Activated CD4-positive, alpha-beta T cell treated with anti-CD3 and anti-CD28 coated beads, Interleukin-2, amount 10 ng/mL, durations not matched to agents 7 days and 5 days (primary cell): ENCODE results near the gene FAM222A. TPM values are rescaled to one million over a fixed set of nuclear protein-coding genes. Genes with fewer than 3 reads are reported as not detected.

ENCODE experiments used
- CTCF ChIA-PET: fragments of 350-600 bp; sonication (Branson Sonifier 250); formaldehyde crosslinking; loops from one replicate; lab custom pipeline; 2021; ENCODE audit warnings: antibody characterized with exemption; lab: Charles Lee
- POLR2A ChIA-PET: fragments of 350-600 bp; sonication (Branson Sonifier 250); formaldehyde crosslinking; loops from one replicate; lab custom pipeline; 2021; ENCODE audit warnings: antibody characterized with exemption; lab: Charles Lee
- DNase-seq: peaks from one replicate; pipeline ENCODE4 v3.0.0-alpha.2; 2020
- H3K27ac Mint-ChIP-seq: one replicate; pipeline ENCODE4 v1.8.0; 2021; ENCODE audit warnings: mild to moderate bottlenecking, moderate library complexity, mixed read lengths
- H3K27me3 Mint-ChIP-seq: one replicate; pipeline ENCODE4 v1.8.0; 2021; ENCODE audit warnings: mixed read lengths
- H3K36me3 Mint-ChIP-seq: one replicate; pipeline ENCODE4 v1.8.0; 2021; ENCODE audit warnings: low read depth, mixed read lengths
- H3K4me1 Mint-ChIP-seq: one replicate; pipeline ENCODE4 v1.8.0; 2021; ENCODE audit warnings: mixed read lengths
- H3K4me3 Mint-ChIP-seq: one replicate; pipeline ENCODE4 v1.8.0; 2021; ENCODE audit warnings: mild to moderate bottlenecking, moderate library complexity, mixed read lengths
- H3K9me3 Mint-ChIP-seq: one replicate; pipeline ENCODE4 v1.8.0; 2021; ENCODE audit warnings: mixed read lengths
- total RNA-seq, 2 experiments: library from RNA; stranded (reverse); gene quantifications; one replicate each; pipeline ENCODE4 v1.2.3, GENCODE V29; 2021

FAM222A gene
- total RNA-seq, 2 experiments from 2014 or later, result 0.52 to 0.73 TPM

DNA sequence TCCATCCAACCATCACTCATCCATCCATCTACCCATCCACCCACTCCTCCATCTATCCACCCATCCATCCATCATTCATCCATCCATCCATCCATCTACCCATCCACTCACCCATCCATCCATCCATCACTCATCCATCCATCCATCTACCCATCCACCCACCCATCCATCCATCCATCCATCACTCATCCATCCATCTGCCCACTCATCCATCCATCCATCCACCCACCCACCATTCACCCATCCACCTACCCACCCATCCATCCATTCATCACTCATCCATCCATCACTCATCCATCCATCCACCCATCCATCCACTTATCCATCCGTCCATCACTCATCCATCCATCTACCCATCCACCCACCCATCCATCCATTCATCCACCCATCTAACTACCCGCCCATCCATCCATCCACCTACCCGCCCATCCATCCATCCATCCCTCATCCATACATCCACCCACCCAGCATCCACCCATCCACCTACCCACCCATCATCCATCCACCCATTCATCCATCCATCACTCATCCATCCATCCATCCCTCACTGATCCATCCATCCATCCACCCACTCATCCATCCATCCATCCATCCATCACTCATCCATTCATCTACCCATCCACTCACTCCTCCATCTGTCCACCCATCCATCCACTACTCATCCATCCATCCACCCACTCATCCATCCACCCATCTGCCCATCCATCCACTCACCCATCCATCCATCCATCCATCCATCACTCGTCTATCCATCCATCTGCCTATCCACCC, 95.4 kb downstream of the FAM222A start:
- H3K36me3 Mint-ChIP-seq, result no peaks in the 10 kb centered on the region
- ChIA-PET POLR2A (no interaction called here), CTCF (no interaction called here)
- DNase-seq, result no peak
- H3K9me3 Mint-ChIP-seq, result no peaks in the 10 kb centered on the region
- no peaks in the 10 kb centered on the region for H3K4me1 Mint-ChIP-seq
- H3K4me3 Mint-ChIP-seq, result no peak overlapping the region
- no peaks in the 10 kb centered on the region for H3K27me3 Mint-ChIP-seq
- no peak overlapping the region for H3K27ac Mint-ChIP-seq

DNA sequence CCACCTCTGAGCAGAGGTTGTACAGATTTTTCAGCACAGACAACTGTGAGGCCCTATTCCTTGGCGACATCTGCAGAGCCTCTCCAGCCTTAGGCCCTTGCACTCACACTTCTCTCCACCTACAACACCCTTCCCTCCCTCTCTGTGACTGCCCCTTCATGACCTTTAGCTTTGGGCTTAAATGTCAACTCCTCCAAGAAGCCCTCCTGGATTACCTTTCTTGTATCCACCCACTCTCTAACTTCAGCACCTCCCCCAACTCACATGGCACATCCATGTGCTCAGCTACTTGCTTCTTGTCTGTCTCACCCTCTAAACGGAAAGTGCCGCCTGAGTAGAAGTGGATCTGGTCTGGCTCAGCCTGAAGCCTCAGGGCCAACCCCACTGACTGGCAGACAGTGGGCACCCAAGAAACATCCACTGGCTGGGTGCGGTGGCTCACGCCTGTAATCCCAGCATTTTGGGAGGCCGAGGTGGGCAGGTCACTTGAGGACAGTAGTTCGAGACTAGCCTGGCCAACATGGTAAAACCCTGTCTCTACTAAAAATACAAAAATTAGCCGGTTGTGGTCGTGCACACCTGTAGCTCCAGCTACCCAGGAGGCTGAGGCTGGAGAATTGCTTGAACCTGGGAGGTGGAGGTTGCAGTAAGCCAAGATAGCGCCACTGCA, 97.5 kb downstream of the FAM222A start:
- CTCF ChIA-PET, result interaction anchor here (1.0 kb wide), 1 partner anchor 19 kb away, joined by 3 read pairs; no protein-coding TSS in a partner anchor
- DNase-seq, result no peak
- no peak overlapping the region for H3K27ac Mint-ChIP-seq
- POLR2A ChIA-PET, result no interaction called here
- no peaks in the 10 kb centered on the region for H3K9me3 Mint-ChIP-seq
- no peaks in the 10 kb centered on the region for H3K27me3 Mint-ChIP-seq
- H3K4me3 Mint-ChIP-seq, result no peak overlapping the region
- no peaks in the 10 kb centered on the region for H3K4me1 Mint-ChIP-seq
- H3K36me3 Mint-ChIP-seq, result no peaks in the 10 kb centered on the region

DNA sequence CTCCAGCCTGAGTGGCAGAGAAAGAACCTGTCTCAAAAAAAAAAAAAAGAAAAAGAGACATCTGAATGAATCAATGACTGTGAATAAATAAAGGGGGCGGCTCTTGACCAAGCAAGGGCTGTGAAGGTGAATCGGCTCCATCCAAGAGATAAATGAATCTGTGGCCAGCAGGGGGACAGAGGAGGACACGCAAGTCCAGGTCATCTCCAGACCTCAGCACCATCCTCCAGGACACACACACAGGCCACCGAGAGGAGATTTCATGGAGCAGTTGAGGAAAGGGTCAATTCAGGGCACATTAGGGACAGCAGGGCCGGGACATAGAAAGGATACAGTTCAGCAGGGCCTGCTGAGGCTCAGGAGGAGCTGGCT, 98.0 kb downstream of the FAM222A start:
- no peaks in the 10 kb centered on the region for H3K27me3 Mint-ChIP-seq
- H3K9me3 Mint-ChIP-seq, result no peaks in the 10 kb centered on the region
- H3K4me1 Mint-ChIP-seq, result no peaks in the 10 kb centered on the region
- H3K36me3 Mint-ChIP-seq, result no peaks in the 10 kb centered on the region
- no peak overlapping the region for H3K27ac Mint-ChIP-seq
- no peak for DNase-seq
- H3K4me3 Mint-ChIP-seq, result no peak overlapping the region
- CTCF ChIA-PET, result interaction anchor here (1.0 kb wide), 1 partner anchor 18 kb away, joined by 3 read pairs; no protein-coding TSS in a partner anchor
- POLR2A ChIA-PET, result no interaction called here

DNA sequence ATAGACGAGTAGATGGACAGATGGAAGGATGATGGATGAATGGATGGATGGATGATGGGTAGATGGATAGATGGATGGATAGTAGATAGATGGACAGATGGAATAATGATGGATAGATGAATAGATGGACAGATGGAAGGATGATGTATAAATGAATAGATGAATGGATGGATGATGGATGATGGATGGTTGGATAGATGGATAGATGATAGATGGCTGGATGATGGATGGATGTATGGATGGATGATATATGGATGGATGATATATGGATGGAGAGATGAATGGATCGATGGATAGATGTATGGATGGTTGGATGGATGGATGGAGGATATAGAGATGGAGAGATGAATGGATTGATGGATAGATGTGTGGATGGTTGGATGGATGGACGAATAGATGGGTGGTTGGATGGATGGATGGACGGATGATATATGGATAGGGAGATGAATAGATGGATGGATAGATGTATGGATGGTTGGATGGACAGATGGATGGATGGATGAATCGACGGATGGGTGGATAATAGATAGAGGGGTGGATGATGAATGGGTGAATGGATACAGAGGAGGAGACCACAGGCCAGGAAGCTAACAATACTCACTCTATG, 100.3 kb downstream of the FAM222A start:
- Mint-ChIP-seq H3K36me3 (no peaks in the 10 kb centered on the region), H3K4me3 (no peak overlapping the region), H3K4me1 (no peaks in the 10 kb centered on the region), H3K27ac (no peak overlapping the region), H3K27me3 (no peaks in the 10 kb centered on the region), H3K9me3 (no peaks in the 10 kb centered on the region)
- no peak for DNase-seq
- POLR2A ChIA-PET, result no interaction called here
- CTCF ChIA-PET, result interaction anchor here (2.0 kb wide), 1 partner anchor 9 kb away, joined by 7 read pairs; no protein-coding TSS in a partner anchor

DNA sequence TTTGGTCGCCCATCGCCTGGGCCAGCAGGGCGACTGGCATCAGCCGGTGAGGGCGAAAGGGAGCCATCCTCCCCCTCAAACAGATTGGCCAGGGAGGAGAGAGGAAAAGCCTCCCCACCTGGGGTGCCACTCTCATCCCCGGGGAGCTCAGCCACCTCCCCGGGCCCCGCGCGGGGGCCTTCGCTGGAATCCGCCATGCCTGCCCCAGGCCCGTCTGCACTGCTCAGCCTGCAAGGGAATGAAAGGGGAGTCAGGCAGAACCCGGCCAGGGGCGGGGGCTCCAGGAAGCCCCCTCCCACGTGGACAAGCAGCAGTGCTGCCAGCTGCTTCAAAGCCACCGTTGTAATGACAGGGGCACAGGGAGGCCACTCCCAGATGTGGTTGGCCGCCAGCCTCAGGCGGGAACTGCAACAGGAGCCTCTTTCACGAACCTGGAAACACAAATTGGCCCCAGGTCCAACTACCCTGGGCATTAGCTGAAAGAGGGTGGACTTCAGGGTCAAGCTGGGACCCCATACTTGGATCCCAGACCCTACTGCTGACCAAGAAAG, 101.0 kb downstream of the FAM222A start:
- H3K9me3 Mint-ChIP-seq, result no peaks in the 10 kb centered on the region
- H3K4me1 Mint-ChIP-seq, result no peaks in the 10 kb centered on the region
- H3K36me3 Mint-ChIP-seq, result no peaks in the 10 kb centered on the region
- H3K27ac Mint-ChIP-seq, result no peak overlapping the region
- ChIA-PET CTCF (interaction anchor here (2.0 kb wide), 1 partner anchor 9 kb away, joined by 7 read pairs; no protein-coding TSS in a partner anchor), POLR2A (no interaction called here)
- no peak for DNase-seq
- no peaks in the 10 kb centered on the region for H3K27me3 Mint-ChIP-seq
- no peak overlapping the region for H3K4me3 Mint-ChIP-seq

DNA sequence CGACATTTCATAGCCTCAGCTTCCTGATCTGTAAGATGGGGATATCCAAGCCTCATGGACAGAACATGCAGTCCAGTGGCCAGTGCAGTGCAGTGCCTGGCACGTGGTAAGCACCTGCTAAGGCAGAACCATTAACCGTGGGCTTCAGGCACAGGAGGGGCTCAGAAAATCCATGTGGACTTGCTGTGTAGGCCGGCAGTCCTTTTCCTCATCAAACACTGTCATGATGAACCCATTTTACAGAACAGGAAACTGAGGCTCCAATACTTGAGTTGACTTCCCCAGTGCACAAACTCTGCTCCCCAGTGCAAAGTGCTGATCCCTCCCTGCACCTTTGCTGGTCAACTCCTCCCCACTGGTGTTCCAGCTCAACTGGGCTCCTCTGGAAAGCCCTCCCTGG, 101.6 kb downstream of the FAM222A start:
- Mint-ChIP-seq H3K9me3 (no peaks in the 10 kb centered on the region), H3K27ac (no peak overlapping the region), H3K4me1 (no peaks in the 10 kb centered on the region), H3K4me3 (no peak overlapping the region), H3K36me3 (no peaks in the 10 kb centered on the region), H3K27me3 (peaks cover 4% of the 10 kb centered on the region)
- POLR2A ChIA-PET, result no interaction called here
- CTCF ChIA-PET, result interaction anchor here (2.0 kb wide), 1 partner anchor 10 kb away, joined by 7 read pairs; no protein-coding TSS in a partner anchor
- DNase-seq, result no peak

DNA sequence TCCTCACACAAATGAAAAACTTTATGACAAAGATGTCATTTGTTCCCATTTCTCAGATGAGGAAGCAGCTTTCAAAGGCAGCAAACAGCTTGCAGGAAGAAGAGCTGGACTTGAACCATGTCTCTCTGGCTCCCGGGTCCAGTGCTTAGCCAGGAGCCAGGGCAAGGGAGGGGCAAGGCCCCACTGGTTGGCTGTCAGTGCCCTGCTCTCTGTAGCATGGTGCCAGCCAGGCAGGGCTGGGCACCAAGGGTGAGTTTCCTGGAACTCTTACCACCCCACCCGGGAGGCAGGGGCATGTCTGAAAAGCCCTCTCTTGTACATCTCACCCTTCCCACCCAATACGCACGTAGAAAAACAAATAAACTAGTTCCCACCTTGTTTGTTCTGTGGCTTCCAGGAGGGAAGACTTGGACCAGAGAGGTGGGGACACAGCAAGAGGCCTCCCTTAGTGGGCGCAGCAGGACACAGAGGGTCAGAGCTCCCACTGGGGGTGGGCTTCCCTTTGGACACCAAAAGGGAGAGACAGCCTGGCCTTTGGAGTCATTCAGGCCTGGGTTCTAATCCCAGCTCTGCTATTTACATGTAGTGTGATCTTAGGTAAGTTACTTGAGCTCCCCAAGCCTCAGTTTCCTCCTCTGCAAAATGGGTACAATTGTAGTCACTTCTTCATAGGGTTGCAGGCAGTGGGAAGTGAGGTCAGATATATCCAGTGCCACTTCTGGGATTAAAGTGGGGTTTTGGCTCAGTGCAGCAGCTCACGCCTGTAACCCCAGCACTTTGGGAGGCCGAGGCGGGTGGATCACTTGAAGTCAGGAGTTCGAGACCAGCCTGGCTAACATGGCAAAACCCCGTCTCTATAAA, 102.4 kb downstream of the FAM222A start:
- no peaks in the 10 kb centered on the region for H3K9me3 Mint-ChIP-seq
- H3K36me3 Mint-ChIP-seq, result no peaks in the 10 kb centered on the region
- peaks cover 4% of the 10 kb centered on the region for H3K27me3 Mint-ChIP-seq
- POLR2A ChIA-PET, result no interaction called here
- no peak overlapping the region for H3K4me3 Mint-ChIP-seq
- DNase-seq, result no peak
- H3K27ac Mint-ChIP-seq, result no peak overlapping the region
- CTCF ChIA-PET, result interaction anchor here (2.0 kb wide), 1 partner anchor 11 kb away, joined by 7 read pairs; no protein-coding TSS in a partner anchor
- no peaks in the 10 kb centered on the region for H3K4me1 Mint-ChIP-seq

DNA sequence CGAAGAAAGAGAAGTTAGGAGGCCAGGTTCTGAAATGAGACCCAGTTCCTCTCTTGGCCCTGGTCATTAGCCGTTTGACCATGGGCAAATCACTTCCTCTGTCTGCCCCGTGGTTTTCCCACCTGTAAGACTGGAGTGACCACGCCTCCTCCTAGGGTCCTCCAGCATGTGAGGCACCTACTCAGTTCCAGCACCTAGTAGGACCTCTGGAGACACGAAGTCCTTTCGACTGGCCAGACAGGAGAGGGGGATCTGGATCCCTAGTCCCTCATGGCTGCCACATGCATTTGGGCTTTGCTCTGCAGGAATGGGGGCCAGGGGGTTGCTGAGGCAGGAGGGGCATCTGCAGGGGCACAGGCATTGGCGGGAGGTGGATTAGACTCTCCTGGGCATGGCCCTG, 103.2 kb downstream of the FAM222A start:
- no peak overlapping the region for H3K27ac Mint-ChIP-seq
- H3K4me3 Mint-ChIP-seq, result no peak overlapping the region
- H3K27me3 Mint-ChIP-seq, result peaks cover 4% of the 10 kb centered on the region
- H3K36me3 Mint-ChIP-seq, result no peaks in the 10 kb centered on the region
- H3K4me1 Mint-ChIP-seq, result no peaks in the 10 kb centered on the region
- POLR2A ChIA-PET, result no interaction called here
- DNase-seq, result no peak
- H3K9me3 Mint-ChIP-seq, result no peaks in the 10 kb centered on the region
- CTCF ChIA-PET, result interaction anchor here (2.2 kb wide), 1 partner anchor 28 kb away, joined by 6 read pairs; no protein-coding TSS in a partner anchor

DNA sequence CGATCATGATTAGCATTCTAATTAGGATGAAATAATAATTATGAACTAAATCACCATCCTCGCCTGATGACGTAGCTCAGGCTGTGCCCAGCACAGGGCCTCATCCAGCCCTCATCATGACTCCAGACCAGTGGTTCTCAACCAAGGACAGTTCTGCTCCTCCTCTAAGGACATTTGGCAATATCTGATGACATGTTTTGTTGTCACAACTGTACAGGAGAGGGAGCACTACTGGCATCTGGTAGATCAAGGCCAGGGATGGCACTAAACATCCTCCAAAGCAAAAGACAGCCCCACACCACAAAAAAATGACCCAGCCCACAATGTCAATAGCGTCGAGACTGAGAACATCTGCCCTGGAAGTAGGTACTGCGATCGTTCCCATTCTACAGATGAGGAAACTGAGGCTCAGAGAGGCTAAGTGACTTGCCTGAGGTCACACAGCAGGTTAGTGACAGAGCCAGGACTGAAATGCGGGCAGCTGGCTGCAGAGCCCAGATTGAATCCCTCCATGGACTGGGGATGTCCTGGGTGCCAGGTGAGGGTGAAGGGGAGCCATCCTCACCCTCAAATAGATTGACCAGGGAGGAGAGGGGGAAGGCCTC, 104.1 kb downstream of the FAM222A start:
- CTCF ChIA-PET, result interaction anchor here (2.2 kb wide), 1 partner anchor 28 kb away, joined by 6 read pairs; no protein-coding TSS in a partner anchor
- no peaks in the 10 kb centered on the region for H3K4me1 Mint-ChIP-seq
- peaks cover 4% of the 10 kb centered on the region for H3K27me3 Mint-ChIP-seq
- H3K36me3 Mint-ChIP-seq, result no peaks in the 10 kb centered on the region
- H3K27ac Mint-ChIP-seq, result no peak overlapping the region
- DNase-seq, result no peak
- H3K4me3 Mint-ChIP-seq, result no peak overlapping the region
- POLR2A ChIA-PET, result no interaction called here
- no peaks in the 10 kb centered on the region for H3K9me3 Mint-ChIP-seq

DNA sequence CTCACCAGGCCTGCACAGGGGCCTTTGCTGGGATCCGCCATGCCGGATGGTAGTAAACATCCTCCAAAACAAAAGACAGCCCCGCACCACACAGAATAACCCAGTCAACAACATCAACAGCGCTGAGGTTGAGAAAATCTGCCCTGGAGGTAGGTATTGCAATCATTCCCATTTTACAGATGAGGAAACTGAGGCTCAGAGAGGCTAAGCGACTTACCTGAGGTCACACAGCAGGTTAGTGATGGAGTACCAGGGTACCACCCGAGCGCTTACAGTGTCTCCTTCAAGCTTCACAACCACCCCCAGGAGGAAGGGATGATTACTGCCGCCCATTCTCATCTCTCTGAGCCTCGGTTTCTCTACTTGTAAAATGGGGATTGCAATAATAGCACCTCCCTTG, 104.6 kb downstream of the FAM222A start:
- no peak for DNase-seq
- Mint-ChIP-seq H3K27me3 (peaks cover 4% of the 10 kb centered on the region), H3K4me3 (no peak overlapping the region), H3K4me1 (no peaks in the 10 kb centered on the region), H3K9me3 (no peaks in the 10 kb centered on the region), H3K36me3 (no peaks in the 10 kb centered on the region), H3K27ac (no peak overlapping the region)
- CTCF ChIA-PET, result interaction anchor here (0.7 to 2.2 kb wide), 2 partner anchors 14 to 27 kb away, joined by 3 to 6 read pairs; no protein-coding TSS in a partner anchor
- POLR2A ChIA-PET, result interaction anchor here (0.5 kb wide), 1 partner anchor 24 kb away, joined by 4 read pairs; no protein-coding TSS in a partner anchor

DNA sequence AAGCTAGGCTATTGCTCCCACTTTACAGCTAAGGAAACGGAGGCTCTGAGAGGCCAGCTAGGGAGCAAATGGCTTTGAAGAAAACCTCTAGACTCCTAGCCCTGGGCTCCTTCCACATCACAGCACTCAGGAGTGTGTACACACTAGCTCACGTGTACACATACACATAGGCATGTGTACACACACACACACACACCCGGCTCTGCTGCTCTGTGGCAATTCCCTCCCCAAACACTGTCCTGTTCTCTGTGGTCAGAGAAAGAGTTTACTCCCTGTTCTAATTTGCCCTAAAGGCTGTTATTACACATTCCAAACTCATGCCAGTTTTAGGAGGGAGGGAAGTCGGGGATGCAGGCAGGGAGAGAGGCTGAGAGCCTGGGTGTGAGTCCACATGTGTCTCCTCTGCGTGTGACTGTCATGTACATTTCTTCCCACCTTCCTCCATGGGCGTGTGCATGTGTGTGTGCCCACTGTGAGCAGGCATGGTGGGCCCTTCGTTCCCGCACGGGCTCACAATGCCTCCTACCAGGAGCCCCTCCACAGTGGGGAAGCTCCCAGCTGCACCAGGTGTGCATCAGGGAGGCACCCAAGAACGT, 105.4 kb downstream of the FAM222A start:
- CTCF ChIA-PET, result interaction anchor here (0.7 to 2.2 kb wide), 2 partner anchors 14 to 26 kb away, joined by 3 to 6 read pairs; no protein-coding TSS in a partner anchor
- no peak for DNase-seq
- H3K4me3 Mint-ChIP-seq, result no peak overlapping the region
- no peaks in the 10 kb centered on the region for H3K4me1 Mint-ChIP-seq
- no peaks in the 10 kb centered on the region for H3K36me3 Mint-ChIP-seq
- H3K27me3 Mint-ChIP-seq, result peaks cover 4% of the 10 kb centered on the region
- POLR2A ChIA-PET, result interaction anchor here (0.5 kb wide), 1 partner anchor 24 kb away, joined by 4 read pairs; no protein-coding TSS in a partner anchor
- H3K9me3 Mint-ChIP-seq, result no peaks in the 10 kb centered on the region
- H3K27ac Mint-ChIP-seq, result no peak overlapping the region
